Measurements from ENCODE around the gene SEMA3A.
"Not testable (repeated sequence)": the region's sequence is repeated elsewhere in the genome, so short reads cannot be mapped to it uniquely, and the experiment has no call there.

SEMA3A gene

GRCh38 chr7:84152995-84153394 lies 41.6 kb downstream of the SEMA3A start:
- no peak for DNase-seq

- DNase-seq: not testable (repeated sequence)
These were observed 44.2 kb downstream of the SEMA3A start for GRCh38 chr7:84150370-84150769.

DNA sequence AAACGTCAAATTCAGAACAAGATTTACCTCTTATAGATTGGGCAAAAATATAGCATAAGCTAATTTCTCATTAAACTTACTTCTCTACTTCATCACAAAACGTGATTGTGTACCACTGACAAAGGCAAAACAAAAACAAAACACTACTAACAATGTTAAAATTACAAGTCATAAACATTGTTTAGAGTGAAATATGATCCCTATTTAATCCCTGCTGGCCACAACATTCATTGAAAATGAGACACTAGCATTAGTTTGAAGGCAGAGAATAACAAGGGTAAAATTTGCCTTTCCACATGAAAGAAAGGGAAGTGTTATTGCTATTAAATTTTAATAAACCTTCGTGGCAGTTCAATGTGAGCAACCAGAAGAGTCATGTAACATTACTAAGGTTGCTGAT lies 45.0 kb downstream of the SEMA3A start:
- no peak for DNase-seq

DNA sequence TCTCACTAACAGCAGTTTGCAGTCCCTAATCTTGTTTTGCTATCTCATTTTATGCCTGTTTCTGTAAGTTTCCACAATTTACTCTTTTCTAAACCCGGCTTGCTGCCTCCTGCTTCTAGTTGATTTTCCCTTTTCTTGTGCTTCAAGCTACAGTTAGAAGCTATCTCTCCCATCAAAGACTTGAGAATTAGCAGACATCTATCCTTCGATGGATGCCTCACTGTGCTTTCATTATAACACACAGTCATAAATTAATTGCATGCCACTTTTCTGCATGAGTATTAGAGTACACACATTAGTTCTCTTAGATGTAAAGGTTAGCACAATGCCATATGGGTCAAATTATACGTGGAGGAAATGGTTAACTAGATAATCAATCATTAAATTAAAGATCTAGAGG lies 48.7 kb downstream of the SEMA3A start:
- DNase-seq: no peak

GRCh38 chr7:84144935-84145334 lies 49.7 kb downstream of the SEMA3A start:
- no peak for DNase-seq

- DNase-seq: no peak
These were observed 50.1 kb downstream of the SEMA3A start for GRCh38 chr7:84144480-84144879.

DNA sequence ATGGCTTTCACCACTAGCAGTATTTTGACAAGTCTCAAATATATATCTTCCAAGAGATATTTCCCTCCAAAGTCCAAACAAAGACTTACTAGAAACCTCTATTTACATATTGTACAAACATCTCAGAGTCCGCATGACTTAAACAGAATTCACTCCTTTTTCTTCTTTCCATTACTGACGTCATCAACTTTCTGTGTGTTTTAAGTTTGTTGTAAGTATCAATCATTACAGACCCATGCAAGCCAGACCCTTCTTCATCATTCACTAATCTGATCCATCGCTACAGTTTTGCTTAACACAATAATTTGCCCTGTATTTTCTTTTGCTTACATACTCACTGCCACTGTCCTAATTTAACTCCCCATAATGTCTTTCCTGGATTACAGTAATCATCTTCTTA lies 51.9 kb downstream of the SEMA3A start:
- DNase-seq: no peak

GRCh38 chr7:84139986-84140729 lies 54.4 kb downstream of the SEMA3A start:
- DNase-seq: no peak

- no peak for DNase-seq
These were observed 56.2 kb downstream of the SEMA3A start for GRCh38 chr7:84138411-84138810.

GRCh38 chr7:84137812-84138211 lies 56.8 kb downstream of the SEMA3A start:
- DNase-seq: no peak

DNA sequence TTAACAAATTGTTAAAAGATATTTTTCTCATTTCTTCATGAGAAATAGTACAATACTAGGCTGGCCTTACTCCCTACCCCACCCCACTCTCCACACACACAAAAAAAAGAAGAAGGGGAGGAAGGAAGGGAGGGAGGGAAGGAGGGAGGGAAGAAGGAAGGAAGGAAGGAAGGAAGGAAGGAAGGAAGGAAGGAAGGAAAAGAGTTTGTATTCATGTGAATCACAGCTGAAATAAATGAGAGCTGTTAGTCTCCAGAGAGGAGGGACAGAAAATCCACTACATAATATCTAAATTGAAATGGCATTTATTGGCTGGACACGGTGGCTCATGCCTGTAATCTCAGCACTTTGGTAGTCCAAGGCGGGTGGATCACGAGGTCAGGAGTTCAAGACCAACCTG lies 57.8 kb downstream of the SEMA3A start:
- no peak for DNase-seq

GRCh38 chr7:84136336-84136735 lies 58.3 kb downstream of the SEMA3A start:
- DNase-seq: no peak

- no peak for DNase-seq
These were observed 60.4 kb downstream of the SEMA3A start for GRCh38 chr7:84134169-84134568.

GRCh38 chr7:84125654-84126053 lies 68.9 kb downstream of the SEMA3A start:
- no peak for DNase-seq

DNA sequence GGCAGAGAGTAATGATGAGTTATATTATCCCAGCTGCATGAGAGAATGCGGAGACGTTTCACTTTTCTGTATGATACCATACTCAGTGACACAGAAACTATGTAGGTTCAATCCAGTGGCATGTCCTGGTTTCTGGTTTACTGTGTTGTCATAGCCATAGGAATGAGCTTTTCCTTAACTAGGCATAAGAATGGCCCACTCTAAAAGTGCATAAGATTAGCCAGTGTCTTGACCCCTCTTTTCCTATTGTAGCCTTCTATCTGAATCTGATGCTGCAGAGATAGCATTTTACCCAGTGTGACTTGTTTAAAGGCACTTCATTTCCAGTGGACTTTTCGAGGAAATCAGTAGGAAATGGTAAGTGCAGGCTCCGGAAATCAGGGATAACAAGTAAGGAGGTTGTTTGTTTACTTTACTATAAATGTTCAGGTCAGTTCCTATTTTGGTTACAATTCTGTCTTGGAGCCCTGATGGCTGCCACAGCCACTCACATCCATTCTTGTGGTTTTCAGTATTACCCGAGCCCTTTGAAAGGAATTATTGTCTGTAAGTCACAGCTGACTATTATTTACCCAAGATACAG lies 70.5 kb downstream of the SEMA3A start:
- DNase-seq: no peak

GRCh38 chr7:84122582-84123360 lies 71.8 kb downstream of the SEMA3A start:
- no peak for DNase-seq

DNA sequence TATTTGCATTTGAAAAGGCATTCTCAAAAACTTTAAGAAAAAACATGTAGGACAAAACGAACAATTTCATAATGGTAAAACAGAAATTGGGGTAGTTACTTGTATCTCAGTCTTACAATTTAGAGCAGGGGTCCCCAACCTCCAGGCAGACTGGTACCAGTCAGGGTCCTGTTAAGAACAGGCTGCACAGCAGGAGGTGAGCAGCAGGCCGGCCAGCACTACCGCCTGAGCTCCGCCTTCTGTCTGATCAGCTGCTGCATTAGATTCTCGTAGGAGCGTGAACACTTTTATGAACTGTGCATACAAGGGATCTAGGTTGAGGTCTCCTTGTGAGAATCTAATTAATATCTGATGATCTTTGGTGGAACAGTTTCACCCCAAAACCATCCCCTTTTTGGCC lies 77.3 kb downstream of the SEMA3A start:
- no peak for DNase-seq

DNA sequence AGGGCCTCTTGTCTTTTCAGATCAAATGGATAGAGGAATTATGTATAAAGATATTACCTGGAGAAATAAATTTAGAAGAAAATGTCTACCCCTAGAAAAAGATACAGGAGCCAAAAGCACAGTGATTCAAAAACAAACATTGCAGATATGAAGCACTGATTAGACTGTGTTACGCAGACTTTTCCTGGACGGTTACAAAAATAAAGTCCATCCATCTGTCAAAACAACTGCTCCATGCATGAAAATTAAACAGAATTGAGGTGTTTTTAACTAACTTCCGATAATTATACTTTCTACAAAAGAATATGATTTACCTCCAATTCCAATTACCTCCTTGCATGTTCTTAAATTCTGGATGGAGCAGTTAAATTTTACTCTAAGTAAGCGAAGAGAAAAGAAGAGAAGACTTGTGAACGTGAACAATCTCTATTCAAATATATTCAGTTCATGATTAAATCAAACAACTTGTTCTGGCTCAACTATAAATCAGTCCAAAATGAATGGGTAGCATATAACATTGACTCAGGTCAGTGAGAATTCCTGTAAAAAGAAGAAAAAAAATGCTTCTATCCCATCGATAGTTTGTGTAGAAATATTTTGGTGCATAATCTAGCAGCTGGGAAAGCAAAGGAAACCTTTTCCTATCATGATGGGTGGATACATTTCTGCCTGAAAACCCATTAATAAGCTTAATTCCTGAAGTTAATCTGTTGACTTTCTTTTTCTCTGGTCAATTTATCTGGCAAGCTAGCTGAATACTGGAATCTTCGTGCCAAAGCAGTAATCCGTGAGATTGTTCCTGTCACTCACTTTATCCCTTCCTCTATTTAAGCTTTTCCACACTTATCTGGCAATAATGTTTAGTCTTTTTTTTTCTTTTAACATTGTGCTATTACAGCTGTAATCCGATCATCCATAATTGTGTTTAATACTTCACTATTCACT lies 80.4 kb downstream of the SEMA3A start:
- DNase-seq: no peak

DNA sequence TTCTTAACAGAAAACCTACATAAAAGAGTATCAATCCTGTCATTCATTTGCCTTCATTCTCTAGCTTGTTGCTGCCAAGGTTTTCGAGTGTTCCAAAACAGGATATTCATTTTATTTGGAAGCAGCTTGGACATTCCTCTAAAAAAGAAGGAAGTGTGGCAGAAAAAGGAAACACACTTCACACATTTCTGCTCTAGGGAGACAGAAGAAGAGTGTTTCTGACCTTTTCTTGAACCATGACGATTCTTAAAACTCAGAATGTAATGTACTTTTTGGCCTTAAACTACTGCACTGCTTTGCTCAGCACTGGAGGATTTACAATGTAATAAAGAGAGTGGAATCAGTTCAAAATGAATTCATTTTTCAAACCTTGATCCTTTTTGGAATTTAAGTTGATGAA lies 81.3 kb downstream of the SEMA3A start:
- no peak for DNase-seq

DNA sequence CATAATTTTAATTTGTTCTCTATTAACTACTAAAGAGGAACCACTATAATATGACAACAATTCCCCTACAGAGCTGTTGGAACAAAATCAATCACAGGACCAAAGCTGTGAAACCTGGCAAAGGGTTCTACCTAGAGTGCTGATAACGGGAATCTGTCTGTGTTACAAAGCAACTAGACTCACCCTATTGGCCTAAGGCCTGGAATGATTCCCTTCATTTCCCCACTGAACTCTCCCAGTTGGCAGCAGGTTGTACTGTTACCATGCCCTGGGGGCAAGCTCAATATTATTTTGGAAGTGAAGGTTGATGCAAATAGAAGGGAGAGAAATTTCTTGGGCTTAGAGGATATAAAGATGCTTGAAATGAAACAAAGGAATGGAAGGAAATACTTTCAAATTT lies 81.8 kb downstream of the SEMA3A start:
- DNase-seq: no peak

DNA sequence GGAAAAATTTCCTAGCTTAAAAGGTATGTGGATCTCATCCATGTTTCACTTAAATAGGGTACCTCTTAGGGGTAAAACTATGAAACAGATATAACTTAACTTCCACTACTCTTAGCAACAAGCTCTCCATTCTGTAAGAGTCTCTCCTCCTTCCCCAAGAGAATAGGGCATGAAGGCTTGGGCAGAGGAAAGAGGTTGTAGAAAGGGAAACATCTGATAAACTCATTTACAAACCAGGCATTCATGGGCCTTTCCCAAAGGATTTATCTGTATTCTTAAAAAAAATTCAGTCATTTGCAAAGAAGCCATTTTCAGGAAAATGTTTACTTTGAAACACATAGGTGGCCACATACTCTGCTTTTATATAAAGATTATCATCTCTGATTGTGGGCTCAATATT lies 82.7 kb downstream of the SEMA3A start:
- DNase-seq: no peak

DNA sequence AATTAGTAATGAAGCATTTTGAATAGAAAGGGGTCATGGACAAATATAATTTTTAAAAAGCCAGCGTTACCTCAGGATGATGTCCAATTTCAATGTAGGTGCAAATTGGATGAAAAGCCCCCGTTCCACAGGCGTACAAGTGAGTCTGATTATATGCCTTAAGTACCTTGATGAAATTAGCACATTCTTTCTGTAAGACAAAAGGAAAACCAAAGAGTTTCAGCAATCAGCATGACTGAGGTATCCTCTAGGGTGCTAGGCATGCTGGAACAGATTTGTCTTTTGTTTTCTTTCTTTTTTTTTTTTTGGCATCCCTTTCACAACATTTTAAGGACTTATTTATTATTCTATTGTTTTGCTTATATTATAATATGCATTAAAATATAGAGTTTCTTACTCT lies 84.2 kb downstream of the SEMA3A start:
- DNase-seq: no peak

- no peak for DNase-seq
These were observed 85.8 kb downstream of the SEMA3A start for GRCh38 chr7:84108787-84109186.
